Stimulated activated CD4-positive, alpha-beta T cell treated with anti-CD3 and anti-CD28 coated beads, TNF-alpha, amount 100 ng/mL, for 1 hour (primary cell): ENCODE data around the gene SBSN.

Experiments
- DNase-seq, 3 donors: peaks; one replicate each; pipeline ENCODE4 v3.0.0-alpha.2; 2020; ENCODE audit warnings: low read depth in 3 of 3, low spot score in 1 of 3

The SBSN gene

DNA sequence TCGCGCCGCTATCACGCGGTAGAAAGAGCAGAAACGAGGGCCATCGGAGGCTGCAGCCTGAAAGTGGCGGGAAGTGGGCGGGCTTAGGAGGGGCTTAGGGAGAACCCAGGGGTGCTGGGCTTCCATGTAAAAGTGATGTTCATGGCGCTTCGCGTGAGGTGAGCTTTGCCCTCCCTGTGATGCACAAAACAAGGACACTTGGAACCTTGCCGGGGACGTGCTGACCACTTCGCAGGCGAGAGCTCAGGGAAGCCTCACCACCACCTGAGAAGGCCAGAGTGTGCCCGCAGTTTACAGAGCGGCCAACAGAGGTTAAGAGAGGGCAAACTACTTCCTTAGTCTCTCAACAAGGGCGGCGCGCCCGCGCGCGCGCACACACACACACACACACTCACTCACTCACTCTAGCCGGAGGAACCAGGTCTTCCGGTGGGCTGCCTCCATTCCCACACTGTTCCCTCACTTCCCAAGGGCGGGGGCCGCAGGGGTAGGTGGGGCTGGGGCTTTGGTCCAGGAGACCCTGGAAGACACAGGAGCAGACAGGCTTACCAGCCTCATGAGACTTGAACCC lies 5.8 kb upstream of the SBSN start:
- no peak for DNase-seq

GRCh38 chr19:35533201-35533821 lies 5.2 kb upstream of the SBSN start, which contains the start of gene GAPDHS:
TSS of gene GAPDHS (plus strand) at chr19:35533456. CDS start at chr19:35533528, 72 bp downstream.
- no peak for DNase-seq

DNA sequence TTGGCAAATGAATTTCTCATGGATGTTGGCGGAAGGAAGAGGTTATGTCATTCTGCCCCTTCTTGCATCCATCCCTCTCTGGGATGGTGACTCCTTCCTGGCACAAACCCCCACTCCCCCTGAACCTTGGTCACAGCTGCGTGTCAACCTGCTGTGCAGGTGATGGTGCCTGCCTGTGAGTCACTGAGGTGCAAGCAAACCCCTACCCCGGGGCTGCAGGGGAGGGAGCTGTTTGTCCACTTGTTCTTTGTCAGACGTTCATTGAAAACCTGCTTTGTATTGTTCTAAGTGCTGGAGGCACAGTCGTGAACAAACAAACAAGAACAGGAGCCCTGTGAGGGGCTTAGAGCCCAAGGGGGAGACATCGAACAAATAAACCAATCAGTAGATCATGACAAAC lies 3.2 kb upstream of the SBSN start:
- DNase-seq, result no peak

DNA sequence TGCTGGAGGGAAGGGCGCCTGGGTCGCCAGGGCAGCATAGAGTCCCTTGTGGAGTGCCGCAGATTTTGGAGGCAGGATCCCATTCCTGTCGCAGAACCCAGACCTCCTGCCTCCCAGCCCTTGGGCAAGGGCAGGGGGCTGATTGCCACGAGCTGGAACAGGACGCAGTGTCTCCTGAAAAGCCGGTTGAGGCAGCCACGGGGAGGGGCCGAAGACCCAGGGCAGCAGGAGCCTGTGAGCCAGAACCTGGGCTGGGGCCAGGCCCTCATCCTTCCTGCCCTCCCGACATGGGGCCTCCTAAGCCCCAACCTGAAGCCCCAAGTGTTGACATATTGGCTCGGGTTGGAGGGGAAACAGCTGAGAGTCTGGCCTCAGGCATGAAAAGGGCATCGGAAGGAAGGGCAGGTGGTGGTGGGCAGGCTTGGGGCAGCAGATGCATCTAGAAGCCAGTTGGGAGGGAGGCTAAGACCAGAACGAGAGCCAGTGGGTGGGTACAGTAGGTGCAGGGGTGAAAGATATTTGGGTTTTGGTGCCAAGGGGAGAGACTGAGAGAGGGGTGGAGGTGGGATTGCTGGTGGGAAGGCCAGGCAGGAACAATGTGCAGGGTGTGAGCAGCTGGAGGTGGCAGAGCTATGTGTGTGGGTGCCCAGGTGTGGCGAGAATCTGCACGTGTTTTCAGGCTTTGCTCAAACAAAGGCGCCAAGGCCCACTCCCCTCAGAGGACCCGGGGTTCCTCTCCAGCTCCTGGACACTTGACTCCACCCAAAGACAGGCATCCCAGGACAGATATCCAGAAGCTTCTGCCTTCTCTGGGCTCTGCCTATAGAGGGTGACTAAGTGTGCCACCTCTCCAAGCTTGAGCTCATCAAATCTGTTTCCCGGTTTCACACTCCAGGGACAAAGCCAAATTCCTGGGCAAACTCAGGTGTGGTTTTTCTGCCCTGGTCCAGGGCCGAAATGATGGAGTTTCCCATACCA lies 1.4 kb upstream of the SBSN start:
- DNase-seq, result no peak

DNA sequence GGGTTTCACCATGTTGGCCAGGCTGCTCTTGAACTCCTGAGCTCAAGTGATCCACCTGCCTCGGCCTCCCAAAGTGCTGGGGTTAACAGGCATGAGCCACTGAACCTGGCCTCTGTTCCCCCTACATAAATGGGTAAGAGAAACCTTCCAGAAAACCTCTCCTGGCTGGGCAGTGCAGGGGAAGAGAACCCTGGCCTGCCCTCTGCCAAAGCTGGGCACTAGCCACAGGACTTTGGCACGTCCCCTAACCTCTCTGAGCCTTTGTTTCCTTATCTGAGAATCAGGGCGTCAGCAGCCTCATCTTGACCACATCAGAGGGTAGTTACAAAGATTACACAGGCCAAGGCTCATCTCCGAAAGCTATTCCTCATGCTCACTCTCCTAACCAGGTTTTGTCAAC lies 2.2 kb downstream of the SBSN start:
- no peak for DNase-seq

- no peak for DNase-seq
Measured at GRCh38 chr19:35524181-35524837, 3.8 kb downstream of the SBSN start.

GRCh38 chr19:35522745-35523327 lies 5.3 kb downstream of the SBSN start:
- no peak for DNase-seq

DNA sequence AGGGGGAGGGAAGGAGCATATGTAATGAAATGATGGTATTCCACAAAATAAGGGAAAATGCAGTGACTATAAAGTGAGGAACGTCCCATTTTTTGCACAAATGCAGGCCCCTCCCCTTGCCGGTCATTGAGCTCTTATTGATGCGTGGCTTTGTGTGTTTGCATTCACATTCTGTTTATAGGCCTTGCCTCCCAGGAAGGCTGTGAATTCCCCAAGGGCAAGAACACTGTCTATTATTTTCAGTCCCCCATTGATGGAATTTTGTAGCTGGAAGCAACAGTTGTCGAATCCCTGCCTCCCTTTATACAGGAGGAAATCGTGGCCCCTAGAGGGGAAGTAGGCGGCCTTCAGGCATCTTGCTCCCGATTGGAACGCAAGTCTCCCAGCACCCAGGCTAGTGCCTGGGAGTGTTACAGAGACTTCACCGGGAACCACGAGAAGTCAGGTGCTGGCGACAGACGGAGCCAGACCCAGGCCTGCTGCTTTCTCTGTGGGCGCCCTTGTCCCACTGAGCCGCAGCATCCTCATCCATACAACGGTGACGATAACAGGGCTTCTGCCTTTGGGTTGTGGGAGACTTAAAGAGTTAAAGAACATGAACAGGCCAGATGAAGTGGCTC lies 6.9 kb downstream of the SBSN start:
- no peak for DNase-seq

DNA sequence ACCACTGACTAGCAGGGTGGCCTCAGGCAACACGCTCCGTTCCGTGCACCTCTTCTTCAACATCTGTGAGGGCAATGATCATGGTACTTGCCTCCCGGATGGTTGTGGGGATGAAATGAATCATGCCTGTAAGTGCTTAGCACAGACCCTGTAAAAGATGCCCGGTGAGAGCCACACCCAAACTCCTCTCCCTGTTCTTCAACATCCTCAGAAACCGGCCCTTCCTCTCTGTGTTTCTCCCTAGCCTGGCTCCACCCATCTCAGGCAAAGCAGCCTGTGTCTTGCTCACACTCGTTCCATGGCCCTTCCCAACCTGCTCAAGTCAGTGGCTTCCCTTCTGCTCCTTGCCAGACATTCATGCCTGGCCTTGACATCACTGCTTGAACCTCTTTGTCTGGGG lies 8.8 kb downstream of the SBSN start:
- no peak for DNase-seq

GRCh38 chr19:35518313-35518712 lies 9.8 kb downstream of the SBSN start:
- no peak for DNase-seq

- no peak for DNase-seq
Measured at GRCh38 chr19:35517342-35517741, 10.8 kb downstream of the SBSN start.

DNA sequence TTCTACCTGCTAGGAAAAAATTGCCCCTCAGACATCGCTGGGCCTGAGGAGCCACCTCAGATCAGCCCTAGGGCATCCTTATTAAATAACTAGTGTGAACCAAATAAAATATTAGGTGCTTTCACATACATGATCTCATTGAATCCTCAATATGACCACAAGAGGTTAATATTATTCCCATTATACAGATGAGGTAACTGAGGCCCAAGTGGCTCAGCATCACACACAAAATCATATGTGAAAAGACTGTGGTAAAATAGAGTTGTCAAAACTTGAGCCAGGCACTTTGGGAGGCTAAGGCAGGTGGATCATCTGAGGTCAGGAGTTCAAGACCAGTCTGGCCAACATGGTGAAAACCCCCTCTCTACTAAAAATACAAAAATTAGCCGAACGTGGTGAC lies 11.8 kb downstream of the SBSN start:
- no peak for DNase-seq

DNA sequence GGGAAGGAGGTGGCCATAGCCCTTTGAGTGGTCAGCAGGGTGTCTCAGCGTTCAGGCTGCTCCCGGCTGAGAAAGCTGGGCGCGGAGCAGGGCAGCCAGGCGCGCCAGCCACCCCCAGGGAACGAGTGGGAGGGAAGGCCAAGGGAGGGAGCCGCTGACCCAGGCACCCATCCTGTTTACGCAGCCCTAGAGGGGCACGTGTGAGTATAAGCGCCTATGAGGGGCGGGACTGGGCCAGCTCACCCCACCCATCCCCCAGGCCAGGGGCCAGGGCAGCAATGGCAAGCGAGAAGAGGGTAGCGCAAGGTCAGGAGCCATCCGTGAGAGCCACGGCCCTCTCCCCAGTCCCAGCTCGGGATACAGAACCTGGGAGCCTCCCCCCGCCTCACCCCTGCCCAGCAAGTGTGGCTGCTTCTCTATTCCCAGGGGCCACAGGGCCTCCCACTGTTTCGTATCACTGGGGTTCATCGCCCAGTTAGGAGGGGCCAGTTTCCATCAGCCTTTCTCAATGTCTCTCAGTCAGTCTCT lies 13.8 kb downstream of the SBSN start:
- DNase-seq, result no peak

DNA sequence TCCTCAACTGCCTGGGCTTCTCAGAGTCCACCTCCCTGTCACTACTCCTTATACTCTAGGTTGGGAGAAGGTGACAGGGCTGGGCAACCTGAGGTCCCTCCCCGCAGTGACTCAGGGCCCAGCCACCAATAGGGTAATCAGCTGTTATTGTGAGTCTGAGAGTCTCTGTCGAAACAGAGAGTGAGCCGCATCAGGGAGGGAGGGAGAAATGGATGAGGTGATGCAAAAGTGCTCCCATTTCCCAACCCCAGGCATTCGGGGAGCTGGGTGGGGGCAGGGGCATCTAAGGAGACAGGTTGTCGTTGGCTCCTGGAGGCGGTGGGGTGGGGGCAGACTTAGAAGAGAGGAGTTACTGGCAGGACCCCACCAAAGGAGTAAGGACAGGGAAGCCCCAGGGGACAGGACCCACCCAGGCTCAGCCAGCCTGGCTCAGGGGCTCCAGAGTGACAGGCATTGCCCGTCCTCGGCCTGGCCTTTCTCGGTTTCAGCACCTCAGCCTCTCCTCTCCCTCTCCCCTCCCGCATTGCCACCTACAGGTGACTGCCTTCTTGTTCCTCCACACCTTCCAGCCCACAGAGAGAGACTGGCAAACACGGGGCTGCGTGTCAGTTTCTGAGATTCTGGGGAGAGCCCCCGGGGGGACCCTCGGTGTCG lies 14.4 kb downstream of the SBSN start, which contains the start of gene DMKN:
DMKN (minus strand) TSS at position 22 of the 654 bp plus-strand sequence. CDS start 174 bp downstream, outside the sequence.
- DNase-seq, result no peak

- DNase-seq, result no peak
Measured at GRCh38 chr19:35512831-35513627, 15.1 kb downstream of the SBSN start.

GRCh38 chr19:35511337-35511736 lies 16.8 kb downstream of the SBSN start:
- no peak for DNase-seq

DNA sequence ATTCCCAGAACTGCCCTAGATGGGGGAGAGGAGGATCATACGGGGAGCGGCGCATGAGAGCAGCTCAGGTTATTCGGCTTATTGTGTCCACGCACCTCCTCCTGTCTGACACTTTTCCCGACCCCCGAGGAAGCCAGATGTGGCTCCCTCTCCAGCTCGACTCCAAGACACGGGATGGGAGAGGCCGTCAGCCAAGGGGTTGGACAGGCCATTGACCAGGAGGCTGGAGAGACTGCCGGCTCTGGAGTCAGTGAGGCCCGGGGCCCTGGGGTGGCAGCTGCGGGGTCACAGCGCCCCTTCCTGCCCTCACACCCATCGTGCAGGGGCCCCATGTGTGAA lies 17.5 kb downstream of the SBSN start:
- DNase-seq, result no peak

DNA sequence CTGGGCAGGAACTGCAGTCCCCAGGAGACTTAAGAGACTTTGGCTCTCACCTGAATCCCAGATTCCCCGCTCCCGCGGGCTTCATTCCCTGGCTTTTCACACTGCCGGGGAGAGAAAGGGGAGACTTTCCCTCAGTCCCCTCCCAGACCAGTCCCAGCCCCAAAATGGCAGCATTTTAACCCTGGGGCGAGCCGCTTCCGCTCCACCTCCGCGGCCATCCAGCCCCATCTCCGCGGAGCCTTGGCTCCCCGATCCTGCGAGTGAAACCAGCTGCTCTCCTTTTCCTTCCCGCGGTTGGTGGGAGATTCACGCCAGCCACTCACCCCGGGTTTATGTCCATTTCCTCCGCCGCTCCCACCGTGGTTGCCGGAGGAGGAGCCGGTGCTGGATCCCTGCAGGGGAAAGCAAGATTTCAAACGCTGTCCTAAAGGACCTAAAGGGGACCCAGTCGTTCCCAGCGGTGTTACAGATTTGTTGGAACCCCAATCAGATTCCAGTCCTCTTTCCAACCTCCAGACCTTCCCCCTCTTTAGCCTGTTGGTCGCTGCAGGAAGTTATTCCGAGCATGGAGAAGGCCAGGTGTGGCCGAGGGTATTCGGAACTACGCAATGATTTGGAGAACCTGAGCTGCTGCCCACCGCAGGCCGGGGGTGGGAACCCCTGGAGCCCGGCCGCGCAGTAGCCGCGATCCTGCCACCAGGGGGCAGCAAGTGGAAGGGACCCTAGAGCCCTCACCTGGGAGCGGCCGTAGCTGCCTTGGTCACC lies 18.1 kb downstream of the SBSN start:
- peak; percentile 8 to 70 (median 50) for DNase-seq
